Esophagus muscularis mucosa (tissue), 4 donors: Measurements from ENCODE around the gene AMN1. TPM values are rescaled to one million over a fixed set of nuclear protein-coding genes. Genes with fewer than 3 reads are reported as not detected.

Experiments used
- DNase-seq: peaks from one replicate; pipeline ENCODE4 v3.0.0-alpha.2; 2017; ENCODE audit errors: extremely low spot score
- H3K27ac ChIP-seq, 4 donors: fragments of 200-600 bp; sonication (generic); replicated peaks in 1 of 4; 1 replicate in 3 of 4; 2 replicates in 1 of 4; pipeline ENCODE4 v1.5.1; 2016 to 2019; ENCODE audit warnings: mild to moderate bottlenecking in 1 of 4
- H3K27me3 ChIP-seq, 4 donors: fragments of 200-600 bp; sonication (generic); one replicate each; pipeline versions ENCODE4 v1.5.1 to v1.6.0; 2016 to 2019
- H3K36me3 ChIP-seq, 4 donors: fragments of 200-600 bp; sonication (generic); one replicate each; pipeline ENCODE4 v1.5.1; 2016 to 2019
- H3K4me1 ChIP-seq, 4 donors: fragments of 200-600 bp; sonication (generic); one replicate each; pipeline ENCODE4 v1.5.1; 2016 to 2019
- H3K4me3 ChIP-seq, 4 donors: fragments of 200-600 bp; sonication (generic); 1 replicate in 2 of 4; 2 replicates in 2 of 4; pipeline ENCODE4 v1.5.1; 2016 to 2019; ENCODE audit warnings: mild to moderate bottlenecking in 4 of 4, moderate library complexity in 1 of 4
- H3K9me3 ChIP-seq, 4 donors: fragments of 200-600 bp; sonication (generic); 1 replicate in 3 of 4; 2 replicates in 1 of 4; pipeline ENCODE4 v1.5.1; 2016 to 2019
- EP300 ChIP-seq: sonication (generic); formaldehyde crosslinking; IDR thresholded peaks from one replicate; pipeline ENCODE4 v1.6.1; 2017; ENCODE audit warnings: antibody characterized with exemption
- POLR2A ChIP-seq: fragments of 450-650 bp; IDR thresholded peaks from one replicate; pipeline ENCODE4 v1.6.1; 2017; ENCODE audit warnings: antibody characterized with exemption, moderate library complexity, mild to moderate bottlenecking, low read depth
- POLR2AphosphoS5 ChIP-seq, 2 donors: sonication (generic); formaldehyde crosslinking; IDR thresholded peaks; one replicate each; pipeline ENCODE4 v1.6.1; 2017; ENCODE audit warnings: antibody characterized with exemption in 2 of 2
- WGBS: methylation state at CpG from one replicate; pipeline ENCODE4 v1.1.5; 2018; 5-methylcytosine and 5-hydroxymethylcytosine counted together
- intact Hi-C: fragments of 100-400 bp; cut with DNase I; formaldehyde crosslinking; loops from one replicate; pipeline ENCODE4 v1.15.1; 2023
- total RNA-seq, 4 donors: library from RNA; depleted of rRNA; stranded (reverse); fragments of >200 nt; gene quantifications; one replicate each; pipeline versions ENCODE4 v1.1.0 to v1.2.1, GENCODE V29; 2016
- TF ChIP-seq, protein P1 (sequence below), 3 experiments: fragments of 200-600 bp in 2 of 3; fragments of 450-650 bp in 1 of 3; sonication (generic) in 2 of 3; IDR thresholded peaks; one replicate each; pipeline ENCODE4 v1.5.1; 2017 to 2019; ENCODE audit warnings: antibody characterized with exemption in 3 of 3, mild to moderate bottlenecking in 2 of 3, moderate library complexity in 1 of 3

Gene AMN1
- total RNA-seq, 4 donors from 2014 or later, result 9.4 to 17.1 (median 11.1) TPM

DNA sequence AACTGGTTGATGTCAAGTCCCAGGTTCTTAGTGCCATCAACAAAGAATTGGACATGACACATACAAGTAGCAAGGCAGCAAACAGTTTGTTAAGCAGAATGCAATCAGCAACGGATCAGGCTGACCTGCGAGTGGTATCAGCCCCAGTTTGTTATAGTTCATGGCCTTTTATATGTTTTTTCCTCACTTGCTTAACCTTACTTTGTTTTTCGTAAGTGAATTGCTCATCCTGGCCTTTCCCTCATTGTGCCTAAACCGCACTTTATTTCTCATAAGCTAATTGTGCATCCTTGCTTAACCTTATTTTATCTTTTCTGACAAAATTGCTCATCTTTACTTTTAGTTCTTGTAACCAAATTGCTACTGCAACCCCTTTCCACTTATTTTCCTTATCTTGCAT, 65.2 kb downstream of the AMN1 start:
- H3K27me3 ChIP-seq, result no peaks in the 10 kb centered on the region
- 85% methylated on average over 4 of the region's 4 CpGs for WGBS
- TF ChIP-seq POLR2AphosphoS5 (IDR thresholded peaks at IDR 0.05) (no peak), EP300 (no peak), POLR2A (no peak)
- TF ChIP-seq, protein P1, sequence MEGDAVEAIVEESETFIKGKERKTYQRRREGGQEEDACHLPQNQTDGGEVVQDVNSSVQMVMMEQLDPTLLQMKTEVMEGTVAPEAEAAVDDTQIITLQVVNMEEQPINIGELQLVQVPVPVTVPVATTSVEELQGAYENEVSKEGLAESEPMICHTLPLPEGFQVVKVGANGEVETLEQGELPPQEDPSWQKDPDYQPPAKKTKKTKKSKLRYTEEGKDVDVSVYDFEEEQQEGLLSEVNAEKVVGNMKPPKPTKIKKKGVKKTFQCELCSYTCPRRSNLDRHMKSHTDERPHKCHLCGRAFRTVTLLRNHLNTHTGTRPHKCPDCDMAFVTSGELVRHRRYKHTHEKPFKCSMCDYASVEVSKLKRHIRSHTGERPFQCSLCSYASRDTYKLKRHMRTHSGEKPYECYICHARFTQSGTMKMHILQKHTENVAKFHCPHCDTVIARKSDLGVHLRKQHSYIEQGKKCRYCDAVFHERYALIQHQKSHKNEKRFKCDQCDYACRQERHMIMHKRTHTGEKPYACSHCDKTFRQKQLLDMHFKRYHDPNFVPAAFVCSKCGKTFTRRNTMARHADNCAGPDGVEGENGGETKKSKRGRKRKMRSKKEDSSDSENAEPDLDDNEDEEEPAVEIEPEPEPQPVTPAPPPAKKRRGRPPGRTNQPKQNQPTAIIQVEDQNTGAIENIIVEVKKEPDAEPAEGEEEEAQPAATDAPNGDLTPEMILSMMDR (IDR thresholded peaks at IDR 0.05), result no peak
- no peak overlapping the region for H3K27ac ChIP-seq
- H3K4me1 ChIP-seq, result peaks cover 5 to 13% (median 9%) of the 10 kb centered on the region in 4 donors
- DNase-seq, result no peak
- intact Hi-C loops, result no loop called here
- no peak overlapping the region for H3K4me3 ChIP-seq
- no peaks in the 10 kb centered on the region for H3K9me3 ChIP-seq
- peaks cover 0 to 32% (median 3%) of the 10 kb centered on the region in 4 donors for H3K36me3 ChIP-seq

DNA sequence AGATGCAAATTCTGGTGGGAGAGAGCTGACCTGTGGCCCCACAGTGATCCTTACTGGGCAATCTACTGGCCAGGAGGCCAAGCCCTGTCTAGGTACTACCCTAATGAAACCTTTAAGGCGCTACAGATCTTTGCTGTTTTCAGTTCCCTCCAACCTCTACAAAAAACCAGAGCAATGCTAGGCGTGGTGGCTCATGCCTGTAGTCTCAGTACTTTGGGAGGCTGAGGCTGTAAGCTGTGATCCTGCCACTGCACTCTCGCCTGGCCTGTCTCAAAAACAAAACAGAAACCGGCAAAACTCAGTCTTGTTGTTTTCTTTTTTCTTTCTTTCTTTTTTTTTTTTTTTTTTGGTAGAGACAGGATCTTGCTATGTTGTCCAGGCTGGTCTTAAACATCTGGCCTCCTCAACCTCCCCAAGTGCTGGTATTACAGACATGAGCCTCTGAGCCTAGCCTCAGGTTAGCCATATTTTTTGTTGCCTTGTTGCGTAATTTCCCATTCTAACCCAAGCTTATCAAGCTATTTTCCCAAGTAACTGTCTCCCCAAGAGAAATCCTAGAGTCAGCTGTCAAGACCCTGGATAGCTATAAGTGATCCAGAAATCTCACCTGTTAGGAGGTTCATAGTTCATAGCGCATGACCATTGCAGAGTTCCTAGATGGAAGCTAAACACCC, 66.5 kb downstream of the AMN1 start:
- intact Hi-C loops, result no loop called here
- Histone ChIP-seq H3K27me3 (no peaks in the 10 kb centered on the region), H3K4me3 (no peak overlapping the region), H3K4me1 (peaks cover 5 to 17% (median 11%) of the 10 kb centered on the region in 4 donors), H3K36me3 (peaks cover 0 to 28% (median 3%) of the 10 kb centered on the region in 4 donors), H3K27ac (no peak overlapping the region), H3K9me3 (no peaks in the 10 kb centered on the region)
- TF ChIP-seq POLR2A, result no peak
- TF ChIP-seq POLR2AphosphoS5 (IDR thresholded peaks at IDR 0.05), result no peak
- TF ChIP-seq, protein P1 (IDR thresholded peaks at IDR 0.05), result no peak
- TF ChIP-seq EP300, result no peak
- 86% methylated on average over 6 of the region's 6 CpGs for WGBS
- no peak for DNase-seq

DNA sequence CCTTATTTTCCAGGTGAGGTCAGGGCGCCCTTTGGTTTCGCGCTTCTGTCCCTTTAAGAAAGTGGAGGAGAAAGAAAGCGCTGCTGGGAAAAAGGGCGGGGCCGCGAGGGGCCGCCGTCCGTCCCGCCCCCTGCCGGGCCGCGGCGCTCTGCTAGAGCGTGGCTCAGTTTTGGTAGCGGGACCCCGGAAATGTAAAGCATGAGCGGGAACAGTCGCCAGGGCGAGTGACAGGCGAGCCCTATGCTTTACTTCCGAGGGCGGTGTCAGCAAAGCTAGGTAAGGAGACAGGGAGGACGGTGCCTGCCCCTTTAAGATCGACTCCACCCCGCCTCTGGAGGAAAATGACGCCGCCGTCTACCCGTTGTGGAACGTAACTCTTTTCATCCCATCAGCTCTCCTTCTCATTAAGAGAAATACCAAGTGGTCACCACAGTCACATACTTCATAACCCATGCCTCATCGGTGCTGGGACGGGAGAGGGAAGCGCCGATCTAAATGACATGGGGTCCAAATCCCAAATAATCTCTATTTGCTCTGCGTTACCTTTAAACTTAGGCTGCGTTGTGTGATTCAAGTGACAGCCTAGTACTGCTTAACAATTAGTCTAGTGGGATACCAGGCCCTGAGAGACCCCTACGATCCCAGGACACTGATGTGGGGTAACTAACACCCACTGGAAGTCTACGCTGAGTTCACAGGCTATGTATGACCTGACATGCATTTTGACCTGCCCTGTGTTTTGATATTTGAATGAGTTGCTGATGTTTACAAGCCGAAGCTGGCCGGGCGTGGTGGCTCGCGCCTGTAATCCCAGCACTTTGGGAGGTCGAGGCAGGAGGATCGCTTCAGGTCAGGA, 69.5 kb downstream of the AMN1 start, which contains the start of gene ETFBKMT:
Gene ETFBKMT (plus strand): TSS at position 602 of the 856 bp plus-strand sequence. CDS start 2,266 bp downstream, outside the sequence.
- DNase-seq, result peak; percentile 97
- H3K27ac ChIP-seq, result peak within 1 kb of the TSS; percentile 92 to 96 (median 95)
- intact Hi-C loops, result loop anchor here (5.0 kb wide), 3 partner anchors 303 to 1018 kb away; partner anchors contain the start of gene DNM1L
- H3K27me3 ChIP-seq, result no peaks in the 10 kb centered on the region
- H3K9me3 ChIP-seq, result no peaks in the 10 kb centered on the region
- H3K36me3 ChIP-seq, result peaks cover 0 to 19% (median 3%) of the 10 kb centered on the region in 4 donors
- 3% methylated on average over 40 of the region's 47 CpGs for WGBS
- H3K4me3 ChIP-seq, result peak within 1 kb of the TSS; percentile 64 to 87 (median 74)
- TF ChIP-seq POLR2AphosphoS5 (IDR thresholded peaks at IDR 0.05), result peak; percentile 74 to 83
- TF ChIP-seq, protein P1 (IDR thresholded peaks at IDR 0.05), result peak; percentile 40 to 81 (median 61)
- TF ChIP-seq POLR2A, result no peak
- no peak for TF ChIP-seq EP300
- H3K4me1 ChIP-seq, result peaks cover 5 to 17% (median 11%) of the 10 kb centered on the region in 4 donors

DNA sequence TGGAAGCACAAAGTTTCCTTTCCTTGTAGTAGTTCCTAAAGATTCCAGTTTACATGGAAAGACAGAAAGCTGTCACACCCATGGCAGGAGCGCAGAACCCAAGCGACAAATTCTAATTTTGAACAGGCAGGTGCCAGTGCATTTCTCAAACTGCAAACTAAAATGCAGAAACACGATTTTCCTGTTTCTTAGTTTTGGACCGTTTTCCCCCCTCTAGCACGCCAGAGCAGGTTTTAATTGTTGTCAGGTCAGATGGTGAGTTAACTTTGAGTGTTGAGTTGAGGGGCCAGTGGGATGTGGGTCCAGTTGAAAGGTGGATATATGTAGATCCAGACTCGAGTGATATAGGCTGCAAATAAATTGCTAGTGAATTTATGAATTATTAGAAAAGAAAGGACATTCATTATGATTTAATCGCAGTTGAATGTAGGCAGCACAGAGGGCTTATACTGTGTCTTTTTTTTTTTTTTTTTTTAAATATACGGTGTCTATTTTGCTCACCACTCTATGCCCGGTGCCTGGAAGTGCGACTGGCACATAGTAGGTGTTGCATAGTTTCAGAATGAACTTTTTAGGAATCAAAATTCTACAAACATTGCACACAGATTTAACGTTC, 70.2 kb downstream of the AMN1 start:
- Histone ChIP-seq H3K4me3 (peak overlapping the region; percentile 64 to 87 (median 74)), H3K36me3 (peaks cover 0 to 18% (median 3%) of the 10 kb centered on the region in 4 donors), H3K4me1 (peaks cover 6 to 18% (median 12%) of the 10 kb centered on the region in 4 donors), H3K27ac (peak overlapping the region; percentile 92 to 96 (median 95)), H3K27me3 (no peaks in the 10 kb centered on the region), H3K9me3 (no peaks in the 10 kb centered on the region)
- intact Hi-C loops, result loop anchor here (5.0 kb wide), 3 partner anchors 304 to 1019 kb away; partner anchors contain the start of gene DNM1L
- 21% methylated on average over 11 of the region's 11 CpGs for WGBS
- TF ChIP-seq, protein P1 (IDR thresholded peaks at IDR 0.05), result no peak
- TF ChIP-seq EP300 (no peak), POLR2AphosphoS5 (IDR thresholded peaks at IDR 0.05) (no peak), POLR2A (no peak)
- DNase-seq, result no peak
